Psoas muscle (tissue), 8 donors: Measurements from ENCODE around the gene IGFL3. TPM values are rescaled to one million over a fixed set of nuclear protein-coding genes. Genes with fewer than 3 reads are reported as not detected.

ENCODE experiments used
- ATAC-seq, 4 donors: fragments of 200-7000 bp; cut with Tn5 transposase; one replicate each; pipeline ENCODE4 v1.9.1; 2020; ENCODE audit warnings: moderate library complexity in 3 of 4, mild to moderate bottlenecking in 2 of 4
- DNase-seq, 2 donors: peaks; one replicate each; pipeline ENCODE4 v3.0.0-alpha.2; 2020
- H3K27ac ChIP-seq: fragments of 200-600 bp; one replicate; pipeline ENCODE4 v1.8.0; 2022
- H3K27me3 ChIP-seq, 3 donors: fragments of 200-600 bp in 1 of 3; one replicate each; pipeline versions ENCODE4 v1.6.1 to v1.8.0; 2013 to 2022; ENCODE audit warnings: low read length in 2 of 3, mild to moderate bottlenecking in 2 of 3, moderate library complexity in 1 of 3; ENCODE audit not compliant: insufficient read depth in 3 of 3
- H3K36me3 ChIP-seq, 2 donors: fragments of 200-600 bp in 1 of 2; one replicate each; pipeline versions ENCODE4 v1.6.1 to v1.8.0; 2013 to 2022; ENCODE audit warnings: low read depth in 1 of 2, mild to moderate bottlenecking in 1 of 2, moderate library complexity in 1 of 2; ENCODE audit not compliant: insufficient read depth in 1 of 2
- H3K4me1 ChIP-seq: fragments of 200-600 bp; one replicate; pipeline ENCODE4 v1.8.0; 2022
- H3K4me3 ChIP-seq: fragments of 200-600 bp; one replicate; pipeline ENCODE4 v1.8.0; 2022; ENCODE audit warnings: mild to moderate bottlenecking
- H3K9me3 ChIP-seq: fragments of 200-600 bp; one replicate; pipeline ENCODE4 v1.8.0; 2022
- WGBS, 3 donors: extraction: QIAGEN DNeasy Blood & Tissue Kit; methylation state at CpG; one replicate each; pipeline versions ENCODE4 v1.1.6 to v1.1.7; 2013; 5-methylcytosine and 5-hydroxymethylcytosine counted together
- intact Hi-C, 2 donors: fragments of 100-400 bp; cut with DNase I; formaldehyde crosslinking; loops; one replicate each; pipeline versions ENCODE4 v1.11.0 to v1.14.2; 2022
- polyA plus RNA-seq, 3 donors: library from polyadenylated mRNA; stranded (reverse); fragments of 200-250 nt; gene quantifications; one replicate each; pipeline ENCODE4 v1.2.3, GENCODE V29; 2013
- total RNA-seq, 4 donors: library from RNA; stranded (reverse); fragmentation: NEBNext Ultra II Directional in 2 of 4; extraction: Animal tissue kit (Norgen Biotek cat#: 25700) in 2 of 4; gene quantifications; one replicate each; pipeline versions ENCODE4 v1.2.1 to v1.2.4, GENCODE V29; 2021 to 2023
- TF ChIP-seq, protein P1 (sequence below): fragments of 200-600 bp; IDR thresholded peaks from one replicate; pipeline ENCODE4 v1.8.0; 2022; ENCODE audit warnings: antibody characterized with exemption
- donor health status: healthy with polysubstance abuse.
- donor health status: DM: no; HTN: no; CAD: no; lungs with moderate emphysema.
- donor health status: Bipolar disorder and iron deficiency.
- donor health status: healthy.
- donor health status: DM: yes; HTN: yes; CAD: no.
- donor health status: DM: no; HTN: no; CAD: no.
- donor health status: DM: no; HTN: no; CAD: no.
- donor health status: DM: yes; HTN: yes; CAD: no.

The IGFL3 gene
- total and polyA plus RNA-seq, 7 donors, result not detected

- peaks cover 5 to 77% (median 18%) of the 10 kb centered on the region in 3 donors for H3K27me3 ChIP-seq
Observed at GRCh38 chr19:46077815-46078167, 46.7 kb downstream of the IGFL3 start.

GRCh38 chr19:46076951-46077814, 47.3 kb downstream of the IGFL3 start:
- TF ChIP-seq, protein P1, sequence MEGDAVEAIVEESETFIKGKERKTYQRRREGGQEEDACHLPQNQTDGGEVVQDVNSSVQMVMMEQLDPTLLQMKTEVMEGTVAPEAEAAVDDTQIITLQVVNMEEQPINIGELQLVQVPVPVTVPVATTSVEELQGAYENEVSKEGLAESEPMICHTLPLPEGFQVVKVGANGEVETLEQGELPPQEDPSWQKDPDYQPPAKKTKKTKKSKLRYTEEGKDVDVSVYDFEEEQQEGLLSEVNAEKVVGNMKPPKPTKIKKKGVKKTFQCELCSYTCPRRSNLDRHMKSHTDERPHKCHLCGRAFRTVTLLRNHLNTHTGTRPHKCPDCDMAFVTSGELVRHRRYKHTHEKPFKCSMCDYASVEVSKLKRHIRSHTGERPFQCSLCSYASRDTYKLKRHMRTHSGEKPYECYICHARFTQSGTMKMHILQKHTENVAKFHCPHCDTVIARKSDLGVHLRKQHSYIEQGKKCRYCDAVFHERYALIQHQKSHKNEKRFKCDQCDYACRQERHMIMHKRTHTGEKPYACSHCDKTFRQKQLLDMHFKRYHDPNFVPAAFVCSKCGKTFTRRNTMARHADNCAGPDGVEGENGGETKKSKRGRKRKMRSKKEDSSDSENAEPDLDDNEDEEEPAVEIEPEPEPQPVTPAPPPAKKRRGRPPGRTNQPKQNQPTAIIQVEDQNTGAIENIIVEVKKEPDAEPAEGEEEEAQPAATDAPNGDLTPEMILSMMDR, result peak; percentile 37
- no peak overlapping the region for H3K27ac ChIP-seq
- peaks cover 5 to 81% (median 18%) of the 10 kb centered on the region in 3 donors for H3K27me3 ChIP-seq
- peak in 3 of 4 donors; percentile 65 to 76 (median 68) for ATAC-seq
- no peaks in the 10 kb centered on the region for H3K4me1 ChIP-seq
- H3K9me3 ChIP-seq, result peaks cover 4% of the 10 kb centered on the region
- intact Hi-C loops, result no loop called here
- no peak overlapping the region for H3K4me3 ChIP-seq
- DNase-seq, result no peak
- 1 to 3% (median 1%) methylated on average over 50 of the region's 50 CpGs for WGBS, 3 donors
- H3K36me3 ChIP-seq, result no peaks in the 10 kb centered on the region

More at GRCh38 chr19:46077815-46078167, 46.7 kb downstream of the IGFL3 start:
- H3K4me1 ChIP-seq, result no peaks in the 10 kb centered on the region
- H3K27ac ChIP-seq, result no peak overlapping the region
- peaks cover 4% of the 10 kb centered on the region for H3K9me3 ChIP-seq
- ATAC-seq (no peak), DNase-seq (no peak)
- WGBS, 3 donors, result 21 to 22% (median 22%) methylated on average over 6 of the region's 6 CpGs
- TF ChIP-seq, protein P1, result no peak
- H3K4me3 ChIP-seq, result no peak overlapping the region
- H3K36me3 ChIP-seq, result no peaks in the 10 kb centered on the region
- intact Hi-C loops, result no loop called here

DNA sequence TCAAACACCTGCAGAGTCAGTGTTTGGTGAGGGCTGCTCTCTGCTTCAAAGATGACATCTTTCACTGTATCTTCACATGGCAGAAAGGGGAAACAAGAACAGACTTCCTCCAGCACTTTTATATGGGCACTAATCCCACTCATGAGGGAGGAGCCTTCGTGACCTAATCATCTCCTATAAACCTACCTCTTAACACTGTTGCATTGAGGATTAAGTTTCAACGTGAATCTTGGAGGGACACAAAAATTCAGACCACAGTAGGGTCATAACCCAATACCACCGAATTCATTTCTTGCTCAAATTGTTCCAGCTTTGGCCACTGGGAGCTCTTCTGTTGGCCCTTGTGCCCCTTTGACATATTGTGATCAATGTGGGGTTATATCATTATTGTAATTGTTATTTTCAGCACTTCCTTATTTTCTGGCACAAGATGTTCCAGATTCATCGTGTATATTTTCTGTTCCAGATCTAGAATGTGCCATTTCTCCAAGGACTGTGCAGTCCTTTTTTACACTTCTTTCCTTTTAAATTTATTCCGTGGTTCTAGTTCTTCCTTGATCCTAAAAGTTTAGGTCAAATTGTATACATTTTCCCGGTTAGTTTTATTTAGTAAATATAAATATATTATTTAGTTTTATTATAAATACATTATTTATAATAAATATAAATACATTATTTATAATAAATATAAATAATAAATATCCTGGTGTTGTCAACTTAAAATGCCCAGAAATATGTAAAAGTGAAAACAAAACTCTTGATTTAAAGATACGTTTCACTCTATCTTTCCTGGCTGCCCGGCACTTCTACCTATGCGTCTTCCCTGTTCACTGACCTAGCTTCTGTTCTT, 48.2 kb downstream of the IGFL3 start:
- Histone ChIP-seq H3K36me3 (no peaks in the 10 kb centered on the region), H3K4me1 (no peaks in the 10 kb centered on the region), H3K27me3 (peaks cover 9 to 80% (median 18%) of the 10 kb centered on the region in 3 donors), H3K4me3 (no peak overlapping the region), H3K27ac (no peak overlapping the region), H3K9me3 (peaks cover 4% of the 10 kb centered on the region)
- DNase-seq, result no peak
- TF ChIP-seq, protein P1, result no peak
- WGBS, 3 donors, result 31% methylated on average over 9 of the region's 9 CpGs
- ATAC-seq, result no peak
- intact Hi-C loops, result no loop called here

DNA sequence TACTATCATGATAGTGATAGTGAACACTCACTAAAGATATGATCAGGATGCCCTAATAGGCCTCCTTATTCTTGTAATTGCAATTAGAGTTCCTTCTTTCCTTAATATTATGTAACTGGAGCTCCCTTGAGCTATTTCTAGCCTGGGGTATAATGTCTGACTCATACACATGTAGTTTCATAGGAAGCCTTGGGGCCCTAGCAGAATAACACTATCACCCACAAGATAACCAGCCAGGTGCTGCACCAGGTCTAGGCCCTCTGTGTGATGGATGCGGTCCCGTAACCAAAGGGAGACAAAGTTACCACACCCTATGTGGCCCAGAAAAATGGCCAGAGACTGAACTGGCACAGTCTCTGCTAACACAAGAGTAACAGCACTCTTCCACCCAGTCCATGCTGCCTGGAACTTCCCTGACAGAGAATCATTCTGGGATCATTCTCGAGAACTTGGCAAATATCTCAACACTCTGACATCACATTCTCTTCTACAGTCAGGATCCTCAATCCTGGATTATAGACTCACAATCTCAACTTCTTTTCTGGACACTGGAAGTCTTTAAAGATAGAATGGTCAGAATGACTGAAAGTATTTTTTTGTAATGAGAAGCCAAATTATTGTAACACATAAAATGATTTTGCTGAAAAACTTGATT, 51.1 kb downstream of the IGFL3 start:
- H3K27ac ChIP-seq, result no peak overlapping the region
- H3K27me3 ChIP-seq, result peaks cover 9 to 66% (median 11%) of the 10 kb centered on the region in 3 donors
- H3K4me3 ChIP-seq, result no peak overlapping the region
- TF ChIP-seq, protein P1, result no peak
- ATAC-seq, result no peak
- no peaks in the 10 kb centered on the region for H3K4me1 ChIP-seq
- DNase-seq, result no peak
- intact Hi-C loops, result no loop called here
- no peaks in the 10 kb centered on the region for H3K9me3 ChIP-seq
- no peaks in the 10 kb centered on the region for H3K36me3 ChIP-seq
- WGBS, 3 donors, result 71 to 84% (median 80%) methylated on average over 3 of the region's 3 CpGs

Other genes with a start within 250 kb of the IGFL3 start
- 10 to 100 TPM; 16.2 to 25.4 (median 21.1) TPM for gene IRF2BP1, start 238.5 kb downstream of the IGFL3 start, total RNA-seq
- gene IRF2BP1, start 238.5 kb downstream of the IGFL3 start, polyA plus RNA-seq, result 10 to 100 TPM; 12.6 to 17.6 (median 14.2) TPM
- 10 to 100 TPM; 11.3 to 14.8 (median 13.1) TPM for gene MYPOP, start 222.1 kb downstream of the IGFL3 start, total RNA-seq
- gene MYPOP, start 222.1 kb downstream of the IGFL3 start, polyA plus RNA-seq, result 10 to 100 TPM; 10.6 to 20.7 (median 11.0) TPM
- gene NANOS2, start 209.9 kb downstream of the IGFL3 start, total RNA-seq, result not detected
- not detected for gene NANOS2, start 209.9 kb downstream of the IGFL3 start, polyA plus RNA-seq
- gene NOVA2, start 150.8 kb downstream of the IGFL3 start, total RNA-seq, result 1 to 10 TPM; 1.6 to 4.3 (median 2.7) TPM
- under 1 TPM; 0.27 to 0.98 (median 0.60) TPM for gene NOVA2, start 150.8 kb downstream of the IGFL3 start, polyA plus RNA-seq
- 1 to 10 TPM; 4.9 to 6.2 (median 5.5) TPM for gene CCDC61, start 129.2 kb downstream of the IGFL3 start, total RNA-seq
- 1 to 10 TPM; 2.9 to 5.3 (median 4.0) TPM for gene CCDC61, start 129.2 kb downstream of the IGFL3 start, polyA plus RNA-seq
- gene PGLYRP1, start 101.6 kb downstream of the IGFL3 start, total RNA-seq, result under 1 TPM in 1 of 4 donors, not detected in 3; 0.76 TPM
- under 1 TPM in 1 of 3 donors, not detected in 2; 0.08 TPM for gene PGLYRP1, start 101.6 kb downstream of the IGFL3 start, polyA plus RNA-seq
- not detected for gene IGFL4, start 83.7 kb downstream of the IGFL3 start, total RNA-seq
- not detected for gene IGFL4, start 83.7 kb downstream of the IGFL3 start, polyA plus RNA-seq
- not detected for gene IGFL2, start 23.6 kb upstream of the IGFL3 start, total RNA-seq
- gene IGFL2, start 23.6 kb upstream of the IGFL3 start, polyA plus RNA-seq, result not detected
- not detected for gene IGFL1, start 105.1 kb upstream of the IGFL3 start, total RNA-seq
- not detected for gene IGFL1, start 105.1 kb upstream of the IGFL3 start, polyA plus RNA-seq
- gene HIF3A, start 172.4 kb upstream of the IGFL3 start, total RNA-seq, result 10 to 100 TPM in 3 of 4 donors, 1 to 10 TPM in 1; 1.6 to 20.4 (median 11.7) TPM
- 10 to 100 TPM in 1 of 3 donors, 1 to 10 TPM in 2; 5.3 to 12.1 (median 9.0) TPM for gene HIF3A, start 172.4 kb upstream of the IGFL3 start, polyA plus RNA-seq
- 10 to 100 TPM; 47.7 to 69.4 (median 53.6) TPM for gene PPP5C, start 222.4 kb upstream of the IGFL3 start, total RNA-seq
- gene PPP5C, start 222.4 kb upstream of the IGFL3 start, polyA plus RNA-seq, result 10 to 100 TPM; 39.7 to 73.6 (median 51.7) TPM